GM12878 (cell line): ENCODE data around the gene UTF1. TPM values are rescaled to one million over a fixed set of nuclear protein-coding genes. Genes with fewer than 3 reads are reported as not detected.

Experiments used
- ESRRA ChIP-seq: IDR thresholded peaks from 2 replicates; pipeline ENCODE4 v1.6.1; 2012; ENCODE audit warnings: mild to moderate bottlenecking, low read length, improper control_type of control experiment
- EZH2 ChIP-seq: IDR thresholded peaks from 2 replicates; pipeline ENCODE4 v1.6.1; 2012; ENCODE audit warnings: low read depth, mild to moderate bottlenecking, control low read depth, inconsistent platforms, low read length, borderline replicate concordance; ENCODE audit not compliant: control insufficient read depth
- RFX5 ChIP-seq: IDR thresholded peaks from 2 replicates; pipeline ENCODE4 v1.6.1; 2011; ENCODE audit warnings: low read depth, low read length, improper control_type of control experiment
- polyA plus RNA-seq, 11 experiments: library from polyadenylated mRNA; depleted of rRNA in 4 of 11; unstranded in 6 of 11; stranded (reverse) in 5 of 11; fragments of >200 nt; fragmentation: Nextera tagmentation in 4 of 11; fragmentation: Illumina TruSeq in 1 of 11; extraction: Ambion mirVana in 4 of 11; extraction: Trizol in 1 of 11; gene quantifications; 1 replicate in 1 of 11; 2 replicates in 10 of 11; pipeline versions ENCODE4 v1.2.1 to v1.2.3, GENCODE V29; 2011 to 2016; ENCODE audit warnings: inconsistent platforms in 2 of 11, missing spikeins in 2 of 11, low read depth in 1 of 11
- total RNA-seq, 4 experiments: library from RNA; depleted of rRNA in 3 of 4; stranded (reverse); fragments of >200 nt in 3 of 4; fragmentation: Illumina TruSeq in 1 of 4; extraction: Trizol in 1 of 4; gene quantifications; 2 replicates each; pipeline versions ENCODE4 v1.2.1 to v1.2.3, GENCODE V29; 2013 to 2021
- TF ChIP-seq, protein P1 (sequence below): fragments of 450-650 bp; formaldehyde crosslinking; IDR thresholded peaks from 2 replicates; pipeline ENCODE4 v1.4.0; 2022; ENCODE audit warnings: mild to moderate bottlenecking, moderate library complexity
- TF ChIP-seq, protein P2 (sequence below): IDR thresholded peaks from 2 replicates; pipeline ENCODE4 v1.6.1; 2011; ENCODE audit warnings: borderline replicate concordance, low read depth, mild to moderate bottlenecking, moderate library complexity, low read length; ENCODE audit not compliant: insufficient read depth, poor library complexity, severe bottlenecking

UTF1 gene
- total and polyA plus RNA-seq, 10 of the 15 experiments (the other 5 are each of a cell fraction or from before 2014, with no cell fraction given) = not detected

DNA sequence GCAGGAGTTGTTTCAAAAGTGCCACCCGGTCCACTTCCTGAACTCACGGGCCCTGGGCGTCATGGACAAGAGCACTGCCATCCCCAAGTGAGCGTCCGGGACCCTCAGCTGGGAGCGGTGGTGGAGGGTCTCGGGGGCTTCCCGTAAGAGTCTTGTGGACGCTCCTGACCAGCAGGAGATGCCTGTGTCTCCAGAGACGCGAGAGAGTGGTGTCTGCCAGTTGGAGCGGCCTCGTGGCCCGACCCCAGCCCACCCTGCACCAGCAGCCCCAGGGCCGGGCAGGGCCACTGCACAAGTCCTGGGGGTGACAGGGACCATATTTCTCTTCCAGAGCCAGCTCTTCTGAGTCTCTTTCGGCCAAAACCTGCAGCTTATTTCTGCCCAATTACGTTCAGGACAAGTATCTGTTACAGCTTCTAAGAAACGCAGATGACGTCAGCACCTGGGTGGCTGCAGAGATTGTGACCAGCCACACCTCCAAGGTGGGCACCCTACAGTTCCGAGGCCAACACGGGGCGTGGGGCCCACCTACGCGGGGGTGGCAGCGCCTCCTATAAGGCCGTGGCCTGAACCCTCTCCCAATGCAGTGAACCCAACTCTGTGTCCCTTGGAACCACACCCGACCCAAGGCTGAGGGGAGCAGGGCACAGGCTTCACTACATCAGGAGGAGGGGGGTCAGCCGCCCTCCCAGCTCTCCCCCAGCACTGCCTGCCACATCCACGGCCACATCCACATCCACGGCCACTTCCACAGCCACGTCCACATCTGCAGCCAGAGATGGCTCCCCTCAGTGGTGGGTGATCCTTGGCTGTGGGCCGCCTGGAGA, 16.2 kb upstream of the UTF1 start (continued):
- TF ChIP-seq, protein P1, sequence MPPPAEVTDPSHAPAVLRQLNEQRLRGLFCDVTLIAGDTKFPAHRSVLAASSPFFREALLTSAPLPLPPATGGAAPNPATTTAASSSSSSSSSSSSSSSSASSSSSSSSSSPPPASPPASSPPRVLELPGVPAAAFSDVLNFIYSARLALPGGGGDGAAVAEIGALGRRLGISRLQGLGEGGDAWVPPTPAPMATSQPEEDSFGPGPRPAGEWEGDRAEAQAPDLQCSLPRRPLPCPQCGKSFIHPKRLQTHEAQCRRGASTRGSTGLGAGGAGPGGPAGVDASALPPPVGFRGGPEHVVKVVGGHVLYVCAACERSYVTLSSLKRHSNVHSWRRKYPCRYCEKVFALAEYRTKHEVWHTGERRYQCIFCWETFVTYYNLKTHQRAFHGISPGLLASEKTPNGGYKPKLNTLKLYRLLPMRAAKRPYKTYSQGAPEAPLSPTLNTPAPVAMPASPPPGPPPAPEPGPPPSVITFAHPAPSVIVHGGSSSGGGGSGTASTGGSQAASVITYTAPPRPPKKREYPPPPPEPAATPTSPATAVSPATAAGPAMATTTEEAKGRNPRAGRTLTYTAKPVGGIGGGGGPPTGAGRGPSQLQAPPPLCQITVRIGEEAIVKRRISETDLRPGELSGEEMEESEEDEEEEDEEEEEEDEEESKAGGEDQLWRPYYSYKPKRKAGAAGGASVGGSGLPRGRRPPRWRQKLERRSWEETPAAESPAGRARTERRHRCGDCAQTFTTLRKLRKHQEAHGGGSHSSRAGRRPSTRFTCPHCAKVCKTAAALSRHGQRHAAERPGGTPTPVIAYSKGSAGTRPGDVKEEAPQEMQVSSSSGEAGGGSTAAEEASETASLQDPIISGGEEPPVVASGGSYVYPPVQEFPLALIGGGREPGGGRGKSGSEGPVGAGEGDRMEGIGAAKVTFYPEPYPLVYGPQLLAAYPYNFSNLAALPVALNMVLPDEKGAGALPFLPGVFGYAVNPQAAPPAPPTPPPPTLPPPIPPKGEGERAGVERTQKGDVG (CRISPR knock-in tag) = no peak
- TF ChIP-seq RFX5 (no peak), ESRRA (no peak), EZH2 (no peak)
- TF ChIP-seq, protein P2, sequence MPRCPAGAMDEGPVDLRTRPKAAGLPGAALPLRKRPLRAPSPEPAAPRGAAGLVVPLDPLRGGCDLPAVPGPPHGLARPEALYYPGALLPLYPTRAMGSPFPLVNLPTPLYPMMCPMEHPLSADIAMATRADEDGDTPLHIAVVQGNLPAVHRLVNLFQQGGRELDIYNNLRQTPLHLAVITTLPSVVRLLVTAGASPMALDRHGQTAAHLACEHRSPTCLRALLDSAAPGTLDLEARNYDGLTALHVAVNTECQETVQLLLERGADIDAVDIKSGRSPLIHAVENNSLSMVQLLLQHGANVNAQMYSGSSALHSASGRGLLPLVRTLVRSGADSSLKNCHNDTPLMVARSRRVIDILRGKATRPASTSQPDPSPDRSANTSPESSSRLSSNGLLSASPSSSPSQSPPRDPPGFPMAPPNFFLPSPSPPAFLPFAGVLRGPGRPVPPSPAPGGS = no peak
